Fibroblast of mammary gland (primary cell): ENCODE measurements around the gene LINC00237.
A peak's percentile ranks its signal among the peaks of the same experiment; 100 is the strongest.

Experiments
- DNase-seq: peaks from one replicate; pipeline ENCODE4 v3.0.0-alpha.2; 2010; ENCODE audit warnings: low read depth
- H3K4me3 ChIP-seq: 2 replicates; pipeline ENCODE4 v1.5.1; 2011; ENCODE audit warnings: low read depth, mild to moderate bottlenecking, low read length, moderate library complexity; ENCODE audit not compliant: control insufficient read depth
- CTCF ChIP-seq: conservative IDR thresholded peaks from 2 replicates; pipeline ENCODE4 v1.5.1; 2011; ENCODE audit warnings: low read depth, low read length, inconsistent platforms; ENCODE audit not compliant: control insufficient read depth, insufficient read depth

The LINC00237 gene

GRCh38 chr20:21106171-21107017 lies at the start of gene LINC00237:
Gene LINC00237 (minus strand): TSS chr20:21106358.
- no peak for TF ChIP-seq CTCF
- H3K4me3 ChIP-seq: no peak within 1 kb of the TSS
- DNase-seq: no peak

- TF ChIP-seq CTCF: no peak
- H3K4me3 ChIP-seq: no peak overlapping the region
- DNase-seq: no peak
These were observed 49.1 kb upstream of the LINC00237 start for GRCh38 chr20:21155268-21155667.

GRCh38 chr20:21154692-21155091 lies 48.5 kb upstream of the LINC00237 start:
- H3K4me3 ChIP-seq: no peak overlapping the region
- TF ChIP-seq CTCF: no peak
- no peak for DNase-seq

- TF ChIP-seq CTCF: no peak
- H3K4me3 ChIP-seq: no peak overlapping the region
- DNase-seq: no peak
These were observed 45.6 kb upstream of the LINC00237 start for GRCh38 chr20:21151791-21152190.

GRCh38 chr20:21149344-21149743 lies 43.2 kb upstream of the LINC00237 start:
- no peak for DNase-seq
- H3K4me3 ChIP-seq: no peak overlapping the region
- no peak for TF ChIP-seq CTCF

- TF ChIP-seq CTCF: no peak
- H3K4me3 ChIP-seq: no peak overlapping the region
- DNase-seq: peak; percentile 37
These were observed 41.4 kb upstream of the LINC00237 start for GRCh38 chr20:21147593-21147992.
